C1 segment of cervical spinal cord (tissue), 14 donors: ENCODE measurements around the gene PTPRH.

Source experiments
- DNase-seq, 14 donors: peaks; one replicate each; lab custom pipeline; 2025; lab: John Stamatoyannopoulos, UW

PTPRH gene

DNA sequence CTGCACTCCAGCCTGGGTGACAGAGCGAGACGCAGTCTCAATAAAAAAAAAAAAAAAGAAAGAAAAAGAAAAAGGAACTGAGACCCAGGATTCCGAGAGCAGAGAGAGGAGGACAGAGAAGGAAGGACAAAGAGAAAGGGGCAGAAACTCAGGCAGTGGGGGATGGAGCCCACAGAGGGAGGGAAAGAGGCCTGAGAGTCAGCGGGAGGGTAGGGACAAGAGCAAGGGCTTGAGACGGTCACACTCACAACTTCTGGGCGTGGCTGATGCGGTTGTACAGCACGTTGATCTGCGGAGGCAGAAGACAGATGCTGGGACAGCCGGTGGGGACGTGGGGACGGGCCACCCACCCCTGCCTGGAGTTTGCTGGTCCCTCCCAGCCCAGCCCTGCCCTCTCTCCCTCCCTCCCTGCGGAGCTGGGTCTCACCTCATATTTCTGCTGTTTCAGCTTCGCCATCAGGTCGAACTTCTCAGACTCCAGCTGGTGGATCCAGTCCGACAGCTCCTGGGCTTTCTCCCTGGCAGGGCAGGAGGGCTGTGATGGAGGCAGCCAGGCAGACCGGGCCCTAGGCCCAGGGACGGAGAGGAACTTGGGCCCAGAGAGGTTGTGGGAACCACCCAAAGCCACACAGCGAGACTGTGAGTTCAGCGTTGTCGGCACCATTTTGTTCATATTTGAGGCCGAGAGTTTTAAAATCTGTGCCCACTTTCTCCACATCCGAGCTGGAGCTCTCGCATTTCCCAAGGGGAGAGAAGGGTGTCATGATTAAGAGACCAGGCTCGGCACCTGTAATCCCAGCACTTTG, 75.5 kb downstream of the PTPRH start:
- DNase-seq, result no peak

DNA sequence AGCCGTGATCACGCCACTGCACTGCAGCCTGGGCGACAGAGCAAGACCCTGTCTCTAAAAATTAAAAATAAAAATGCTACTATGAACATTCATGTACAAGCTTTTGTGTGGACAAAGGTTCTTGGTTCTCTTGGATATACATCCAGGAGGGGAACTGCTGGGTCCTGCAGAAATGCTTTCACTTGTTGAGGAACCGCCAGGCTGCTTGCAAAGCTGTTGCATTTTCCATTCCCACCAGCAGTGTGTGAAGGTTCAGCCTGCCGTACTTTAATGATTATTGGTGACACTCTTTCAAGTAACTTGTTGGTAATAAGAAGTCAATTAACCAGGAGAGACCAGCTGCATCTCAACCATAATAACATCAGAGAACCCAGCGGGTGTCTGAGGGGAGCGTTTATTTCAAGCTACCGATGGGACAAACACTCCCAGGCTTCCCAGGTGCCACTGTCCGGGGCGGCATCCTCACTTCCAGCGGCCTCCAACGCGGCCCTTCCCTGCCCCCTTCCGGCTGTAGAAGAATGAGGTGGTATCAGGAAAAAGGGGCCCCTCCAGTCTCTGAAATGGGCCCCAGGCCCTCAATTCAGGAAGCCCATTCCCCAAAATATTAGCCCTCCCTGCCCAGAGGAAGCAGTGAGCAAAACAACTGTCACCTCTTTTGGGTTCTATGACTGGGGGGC, 76.7 kb downstream of the PTPRH start:
- DNase-seq, result no peak

DNA sequence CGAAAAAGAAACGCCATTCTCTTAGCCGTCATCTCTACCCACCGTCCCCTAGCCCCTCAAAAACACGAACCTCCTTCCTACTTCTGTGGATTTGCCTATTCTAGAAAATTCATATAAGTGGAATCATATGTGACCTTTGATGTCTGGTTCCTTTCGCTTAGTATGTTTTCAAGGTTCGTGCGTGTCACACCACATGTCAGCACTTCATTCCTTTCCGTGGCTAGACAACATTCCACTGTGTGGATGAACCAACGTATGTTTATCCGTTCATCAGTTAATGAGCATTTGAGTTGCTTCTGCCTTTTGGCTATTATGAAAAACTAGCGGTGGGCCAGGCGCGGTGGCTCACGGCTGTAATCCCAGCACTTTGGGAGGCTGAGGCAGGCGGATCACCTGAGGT, 77.9 kb downstream of the PTPRH start:
- no peak for DNase-seq
